ENCODE results near the gene SLC13A1. TPM values are rescaled to one million over a fixed set of nuclear protein-coding genes. Genes with fewer than 3 reads are reported as not detected.

SLC13A1 gene
- total RNA-seq, 4 donors from 2014 or later, result not detected

DNA sequence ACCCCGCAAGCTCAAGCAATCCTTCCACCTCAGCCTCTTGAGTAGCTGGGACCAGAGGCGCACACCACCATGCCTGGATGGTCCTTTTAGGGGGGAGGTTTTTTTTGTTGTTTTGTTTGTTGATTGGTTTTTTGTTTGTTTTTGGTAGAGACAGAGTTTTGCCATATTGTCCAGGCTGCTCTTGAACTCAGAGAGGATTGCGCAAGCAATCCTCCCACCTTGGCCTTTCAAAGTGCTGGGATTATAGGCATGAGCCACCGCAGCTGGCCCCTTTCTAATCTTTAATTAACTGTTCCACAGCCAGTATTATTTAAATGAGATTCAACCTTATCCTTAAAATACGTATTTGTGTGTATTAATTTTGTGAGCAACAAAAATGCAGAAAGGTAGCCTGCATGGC is 65.8 kb downstream of the SLC13A1 start:
- Histone ChIP-seq H3K9me3 (no peaks in the 10 kb centered on the region), H3K36me3 (no peaks in the 10 kb centered on the region), H3K27me3 (no peaks in the 10 kb centered on the region), H3K27ac (no peak overlapping the region), H3K4me1 (no peaks in the 10 kb centered on the region), H3K4me3 (replicated peaks in 1 of 3) (no peak overlapping the region)
- TF ChIP-seq, protein P1, sequence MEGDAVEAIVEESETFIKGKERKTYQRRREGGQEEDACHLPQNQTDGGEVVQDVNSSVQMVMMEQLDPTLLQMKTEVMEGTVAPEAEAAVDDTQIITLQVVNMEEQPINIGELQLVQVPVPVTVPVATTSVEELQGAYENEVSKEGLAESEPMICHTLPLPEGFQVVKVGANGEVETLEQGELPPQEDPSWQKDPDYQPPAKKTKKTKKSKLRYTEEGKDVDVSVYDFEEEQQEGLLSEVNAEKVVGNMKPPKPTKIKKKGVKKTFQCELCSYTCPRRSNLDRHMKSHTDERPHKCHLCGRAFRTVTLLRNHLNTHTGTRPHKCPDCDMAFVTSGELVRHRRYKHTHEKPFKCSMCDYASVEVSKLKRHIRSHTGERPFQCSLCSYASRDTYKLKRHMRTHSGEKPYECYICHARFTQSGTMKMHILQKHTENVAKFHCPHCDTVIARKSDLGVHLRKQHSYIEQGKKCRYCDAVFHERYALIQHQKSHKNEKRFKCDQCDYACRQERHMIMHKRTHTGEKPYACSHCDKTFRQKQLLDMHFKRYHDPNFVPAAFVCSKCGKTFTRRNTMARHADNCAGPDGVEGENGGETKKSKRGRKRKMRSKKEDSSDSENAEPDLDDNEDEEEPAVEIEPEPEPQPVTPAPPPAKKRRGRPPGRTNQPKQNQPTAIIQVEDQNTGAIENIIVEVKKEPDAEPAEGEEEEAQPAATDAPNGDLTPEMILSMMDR (IDR thresholded peaks at IDR 0.05), result no peak
- no peak for TF ChIP-seq POLR2A (IDR thresholded peaks at IDR 0.05)
- 90 to 91% methylated on average over 5 of the region's 5 CpGs for WGBS, 2 donors
- no peak for DNase-seq
- intact Hi-C loops (cut with DNase I), result no loop called here

GRCh38 chr7:123131961-123132360 is 67.8 kb downstream of the SLC13A1 start:
- no peak overlapping the region for H3K27ac ChIP-seq
- no peaks in the 10 kb centered on the region for H3K4me1 ChIP-seq
- no peaks in the 10 kb centered on the region for H3K9me3 ChIP-seq
- 88 to 90% methylated on average over 1 of the region's 1 CpG for WGBS, 2 donors
- intact Hi-C loops (cut with DNase I), result no loop called here
- H3K36me3 ChIP-seq, result no peaks in the 10 kb centered on the region
- no peak for DNase-seq
- TF ChIP-seq, protein P1 (IDR thresholded peaks at IDR 0.05), result no peak
- TF ChIP-seq POLR2A (IDR thresholded peaks at IDR 0.05), result no peak
- no peak overlapping the region for H3K4me3 ChIP-seq (replicated peaks in 1 of 3)
- no peaks in the 10 kb centered on the region for H3K27me3 ChIP-seq

- no peaks in the 10 kb centered on the region for H3K9me3 ChIP-seq
- no peaks in the 10 kb centered on the region for H3K36me3 ChIP-seq
- no peaks in the 10 kb centered on the region for H3K4me1 ChIP-seq
- WGBS, 2 donors, result 36 to 45% methylated on average over 2 of the region's 2 CpGs
- no peak for TF ChIP-seq POLR2A (IDR thresholded peaks at IDR 0.05)
- TF ChIP-seq, protein P1 (IDR thresholded peaks at IDR 0.05), result no peak
- H3K4me3 ChIP-seq (replicated peaks in 1 of 3), result no peak overlapping the region
- H3K27ac ChIP-seq, result no peak overlapping the region
- DNase-seq, result no peak
- H3K27me3 ChIP-seq, result no peaks in the 10 kb centered on the region
- intact Hi-C loops (cut with DNase I), result no loop called here
Observed at GRCh38 chr7:123131556-123131955, 68.2 kb downstream of the SLC13A1 start.

DNA sequence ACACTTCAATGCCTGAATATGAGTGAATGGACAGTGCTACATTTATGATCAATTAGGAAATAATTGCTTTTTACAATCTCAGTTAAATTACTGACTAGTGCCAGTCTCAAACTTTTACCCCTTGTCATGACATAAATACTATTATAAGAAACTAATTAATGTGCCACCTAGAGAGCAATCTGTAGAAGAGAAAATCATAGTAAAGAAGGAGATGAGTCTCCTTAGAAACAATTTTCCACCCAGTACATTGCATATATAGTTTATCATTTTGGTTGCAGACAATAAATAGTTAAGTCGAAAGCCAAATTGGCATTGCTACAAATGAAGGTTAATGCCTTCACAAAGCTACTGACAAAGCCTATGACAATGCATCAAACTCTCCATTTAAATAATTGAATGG is 68.6 kb downstream of the SLC13A1 start:
- H3K27me3 ChIP-seq, result no peaks in the 10 kb centered on the region
- H3K4me1 ChIP-seq, result no peaks in the 10 kb centered on the region
- no peak for DNase-seq
- no peak overlapping the region for H3K4me3 ChIP-seq (replicated peaks in 1 of 3)
- intact Hi-C loops (cut with DNase I), result no loop called here
- H3K27ac ChIP-seq, result no peak overlapping the region
- no peaks in the 10 kb centered on the region for H3K36me3 ChIP-seq
- no peaks in the 10 kb centered on the region for H3K9me3 ChIP-seq
- TF ChIP-seq, protein P1 (IDR thresholded peaks at IDR 0.05), result no peak
- no peak for TF ChIP-seq POLR2A (IDR thresholded peaks at IDR 0.05)
- WGBS, 2 donors, result 91 to 100% methylated on average over 1 of the region's 1 CpG

DNA sequence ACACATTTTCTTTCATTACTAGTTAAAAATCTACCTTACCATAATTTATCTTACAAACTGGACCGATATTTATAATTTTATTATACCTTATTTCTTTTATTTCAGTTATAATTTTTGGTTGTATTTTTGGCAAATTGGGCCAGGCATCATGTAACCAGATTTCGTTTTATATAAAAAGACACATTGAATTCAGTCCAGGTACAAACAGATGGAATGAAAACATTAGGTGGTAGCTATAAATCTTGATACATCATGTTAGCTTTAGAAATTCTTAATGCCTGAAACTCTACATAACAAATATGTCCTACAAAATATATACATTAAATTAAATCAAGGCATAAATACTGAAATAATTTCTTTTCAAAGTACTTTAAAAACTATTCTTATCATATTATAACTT is 73.1 kb downstream of the SLC13A1 start:
- Histone ChIP-seq H3K36me3 (no peaks in the 10 kb centered on the region), H3K9me3 (no peaks in the 10 kb centered on the region), H3K27ac (no peak overlapping the region), H3K4me1 (no peaks in the 10 kb centered on the region), H3K27me3 (no peaks in the 10 kb centered on the region), H3K4me3 (replicated peaks in 1 of 3) (no peak overlapping the region)
- intact Hi-C loops (cut with DNase I), result no loop called here
- TF ChIP-seq, protein P1 (IDR thresholded peaks at IDR 0.05), result no peak
- TF ChIP-seq POLR2A (IDR thresholded peaks at IDR 0.05), result no peak
- no peak for DNase-seq
- WGBS, 2 donors, result 48 to 67% methylated on average over 2 of the region's 2 CpGs

Measured in thyroid gland (tissue), 4 donors.